HepG2 (cell line): ENCODE results near the gene OGA. TPM values are rescaled to one million over a fixed set of nuclear protein-coding genes. Genes with fewer than 3 reads are reported as not detected.

Experiments
- ATAC-seq: fragments of 200-7000 bp; cut with Tn5 transposase; 3 replicates; pipeline ENCODE4 v1.9.1; 2020; ENCODE audit warnings: mild to moderate bottlenecking, moderate library complexity
- BruUV-seq: library from RNA; stranded (reverse); fragments of 400-500 nt; replicated peaks from 2 replicates; lab custom pipeline; 2021; lab: Mats Ljungman, UMichigan
- CTCF ChIA-PET: fragments of 300-600 bp; formaldehyde crosslinking; extraction: SDS; loops from one replicate; lab custom pipeline; 2021; ENCODE audit warnings: low total read pairs, inconsistent platforms, low intra/inter-chr PET ratio; lab: Yijun Ruan, JAX
- POLR2A ChIA-PET: fragments of 350-600 bp; sonication (Branson Sonifier 250); formaldehyde crosslinking; loops from one replicate; lab custom pipeline; 2020; ENCODE audit warnings: antibody characterized with exemption, inconsistent platforms; lab: Yijun Ruan, JAX
- DNase-seq: peaks from one replicate; pipeline ENCODE4 v3.0.0-alpha.2; 2015; ENCODE audit warnings: low spot score
- FAIRE-seq: peaks from 3 replicates; lab custom pipeline; 2011; peaks lifted over from hg19 to GRCh38; lab: Jason Lieb, UNC
- H2AFZ ChIP-seq: one replicate; pipeline ENCODE4 v1.6.1; 2011; ENCODE audit warnings: low read length, inconsistent platforms
- H3K27ac ChIP-seq: fragments of 300-600 bp; 3 replicates; pipeline ENCODE4 v1.8.0; 2011; ENCODE audit warnings: mixed run types, mild to moderate bottlenecking, mixed read lengths, low read length, inconsistent platforms; ENCODE audit not compliant: insufficient read depth; ENCODE audit errors: extremely low read length
- H3K27me3 ChIP-seq, 2 experiments: fragments of 200-600 bp in 1 of 2; 2 replicates in 1 of 2; 3 replicates in 1 of 2; pipeline versions ENCODE4 v1.6.0 to v1.8.0; 2011; ENCODE audit warnings: low read length in 2 of 2, mild to moderate bottlenecking in 2 of 2, moderate library complexity in 2 of 2, inconsistent platforms in 1 of 2; ENCODE audit not compliant: insufficient read depth in 2 of 2, control insufficient read depth in 1 of 2
- H3K36me3 ChIP-seq, 2 experiments: fragments of 200-600 bp in 1 of 2; replicated peaks in 1 of 2; 2 replicates in 1 of 2; 3 replicates in 1 of 2; pipeline versions ENCODE4 v1.5.1 to v1.8.0; 2011; ENCODE audit warnings: low read length in 2 of 2, inconsistent platforms in 1 of 2; ENCODE audit not compliant: insufficient read depth in 2 of 2, control insufficient read depth in 1 of 2
- H3K4me1 ChIP-seq: 2 replicates; pipeline ENCODE4 v1.5.1; 2012; ENCODE audit warnings: low read length, inconsistent platforms; ENCODE audit not compliant: insufficient read depth
- H3K4me2 ChIP-seq: 2 replicates; pipeline ENCODE4 v1.6.0; 2011; ENCODE audit warnings: low read depth, low read length, inconsistent platforms
- H3K4me3 ChIP-seq, 3 experiments: fragments of 200-600 bp in 1 of 3; sonication (generic), shearing (Covaris generic) in 1 of 3; replicated peaks in 1 of 3; 2 replicates each; pipeline ENCODE4 v1.5.1; 2011 to 2016; ENCODE audit warnings: low read length in 3 of 3, inconsistent platforms in 2 of 3, low read depth in 2 of 3, mild to moderate bottlenecking in 2 of 3, control low read depth in 1 of 3, mixed read lengths in 1 of 3; ENCODE audit not compliant: insufficient read depth in 1 of 3
- H3K79me2 ChIP-seq: one replicate; pipeline ENCODE4 v1.6.1; 2011; ENCODE audit warnings: low read length, inconsistent platforms; ENCODE audit not compliant: insufficient read depth
- H3K9ac ChIP-seq: 2 replicates; pipeline ENCODE4 v1.6.0; 2011; ENCODE audit warnings: mild to moderate bottlenecking, low read depth, low read length, inconsistent platforms; ENCODE audit not compliant: insufficient read depth
- H3K9me3 ChIP-seq: 2 replicates; pipeline ENCODE4 v1.5.1; 2012; ENCODE audit warnings: mild to moderate bottlenecking, low read length
- H4K20me1 ChIP-seq: 2 replicates; pipeline ENCODE4 v1.6.0; 2011; ENCODE audit warnings: inconsistent platforms, mild to moderate bottlenecking, low read length, moderate library complexity; ENCODE audit not compliant: insufficient read depth
- HNF4A ChIP-seq: sonication (generic); formaldehyde crosslinking; IDR thresholded peaks from 2 replicates; pipeline ENCODE4 v1.4.0; 2020; ENCODE audit warnings: missing genetic modification reagents
- KAT8 ChIP-seq: IDR thresholded peaks from 2 replicates; pipeline ENCODE4 v1.6.1; 2016; ENCODE audit warnings: missing genetic modification reagents, missing compliant biosample characterization
- NR1H2 ChIP-seq: sonication (generic); formaldehyde crosslinking; IDR thresholded peaks from 2 replicates; pipeline ENCODE4 v1.8.1; 2022; ENCODE audit warnings: low read depth, missing genetic modification reagents, borderline replicate concordance
- NR2F6 ChIP-seq, 2 experiments: IDR thresholded peaks; 2 replicates each; pipeline ENCODE4 v1.6.1; 2016; ENCODE audit warnings: antibody characterized with exemption in 1 of 2, mild to moderate bottlenecking in 1 of 2
- PHF21A ChIP-seq: sonication (generic); formaldehyde crosslinking; IDR thresholded peaks from 2 replicates; pipeline ENCODE4 v1.5.0; 2020; ENCODE audit warnings: mild to moderate bottlenecking, missing genetic modification reagents
- PTBP1 ChIP-seq: fragments of 200-400 bp; formaldehyde crosslinking; IDR thresholded peaks from 2 replicates; pipeline ENCODE4 v1.6.1; 2018; ENCODE audit warnings: low read length, low read depth; ENCODE audit not compliant: poor library complexity, severe bottlenecking
- RCOR2 ChIP-seq: IDR thresholded peaks from 2 replicates; pipeline ENCODE4 v1.6.1; 2016; ENCODE audit warnings: missing biosample characterization, missing genetic modification reagents
- RXRB ChIP-seq: IDR thresholded peaks from 2 replicates; pipeline ENCODE4 v1.6.1; 2016; ENCODE audit warnings: borderline replicate concordance, missing genetic modification reagents, missing compliant biosample characterization
- SIN3B ChIP-seq: fragments of 150-350 bp; IDR thresholded peaks from 2 replicates; pipeline ENCODE4 v1.6.1; 2014; ENCODE audit warnings: low read length
- ZBTB7A ChIP-seq: sonication (generic); formaldehyde crosslinking; IDR thresholded peaks from 2 replicates; pipeline ENCODE4 v1.8.0; 2022; ENCODE audit warnings: mild to moderate bottlenecking, missing genetic modification reagents
- ZNF432 ChIP-seq: sonication (generic); formaldehyde crosslinking; IDR thresholded peaks from 2 replicates; pipeline ENCODE4 v1.5.0; 2020; ENCODE audit warnings: missing genetic modification reagents, mild to moderate bottlenecking, borderline replicate concordance
- WGBS: methylation state at CpG from one replicate; pipeline ENCODE4 v1.1.6; 2017; ENCODE audit warnings: low lambda C conversion rate; 5-methylcytosine and 5-hydroxymethylcytosine counted together
- in situ Hi-C: cut with HindIII; loops from 2 replicates; pipeline ENCODE4 v1.10.0; 2017; ENCODE audit warnings: low pct_unique_long_range_greater_than_20kb; ENCODE audit not compliant: extremely low pct_ligation_motif_present
- intact Hi-C: fragments of 100-400 bp; cut with micrococcal nuclease; formaldehyde crosslinking; loops from one replicate; pipeline ENCODE4 v1.10.0; 2022; ENCODE audit not compliant: unreplicated experiment
- polyA plus RNA-seq, 8 experiments: library from polyadenylated mRNA; depleted of rRNA in 3 of 8; stranded (reverse) in 7 of 8; unstranded in 1 of 8; fragments of >200 nt; fragmentation: Illumina TruSeq in 4 of 8; extraction: Trizol in 4 of 8; gene quantifications; 2 replicates each; pipeline versions ENCODE4 v1.2.1 to v1.2.3, GENCODE V29; 2011 to 2016; ENCODE audit warnings: low read depth in 4 of 8, missing spikeins in 1 of 8, mixed read lengths in 1 of 8; ENCODE audit not compliant: insufficient read depth in 1 of 8
- total RNA-seq, 5 experiments: library from RNA; depleted of rRNA; stranded (reverse); fragments of >200 nt; fragmentation: Illumina TruSeq; extraction: Trizol; gene quantifications; 2 replicates each; pipeline ENCODE4 v1.2.3, GENCODE V29; 2016; ENCODE audit warnings: low read depth in 1 of 5
- TF ChIP-seq, protein P1 (sequence below): sonication (generic); formaldehyde crosslinking; IDR thresholded peaks from 2 replicates; pipeline ENCODE4 v1.5.0; 2020; ENCODE audit warnings: missing genetic modification reagents
- TF ChIP-seq, protein P2 (sequence below): sonication (generic); formaldehyde crosslinking; conservative IDR thresholded peaks from 2 replicates; pipeline ENCODE4 v1.4.0; 2020; ENCODE audit warnings: mild to moderate bottlenecking, missing genetic modification reagents, moderate library complexity
- TF ChIP-seq, protein P3 (sequence below): sonication (generic); formaldehyde crosslinking; IDR thresholded peaks from 2 replicates; pipeline ENCODE4 v1.4.0; 2020; ENCODE audit warnings: mild to moderate bottlenecking, missing genetic modification reagents

OGA gene
- total and polyA plus RNA-seq, 2 of the 13 experiments (the other 11 are each of a cell fraction or from before 2014, with no cell fraction given): 33.2 to 39.8 TPM

DNA sequence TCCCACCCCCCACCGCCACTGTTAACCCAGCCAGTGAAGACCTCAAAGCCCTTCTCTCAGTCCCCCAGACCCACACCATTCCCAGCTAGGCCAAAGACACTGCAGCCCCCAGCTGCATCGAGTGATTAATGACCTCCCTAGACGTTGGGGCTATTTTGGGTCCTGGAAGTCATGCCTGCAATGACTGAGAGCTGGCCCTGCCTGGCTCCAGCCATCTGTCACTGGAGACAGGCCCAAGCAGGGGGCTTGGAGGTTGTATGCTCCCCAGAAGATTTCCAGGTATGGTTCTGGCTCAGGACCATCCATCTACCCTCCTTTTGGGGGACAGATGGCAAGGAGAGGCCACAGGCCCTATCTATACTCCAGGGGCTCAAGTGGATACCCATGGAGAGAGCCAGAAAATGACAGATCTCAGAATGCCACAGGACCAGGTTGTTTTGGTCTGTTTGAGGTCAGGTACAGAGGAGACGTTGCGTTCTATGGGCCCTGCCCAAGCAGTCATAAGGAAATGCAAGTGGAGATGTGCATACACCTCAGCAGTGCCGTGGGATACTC lies 20.2 kb upstream of the OGA start (continued):
- TF ChIP-seq, protein P1, sequence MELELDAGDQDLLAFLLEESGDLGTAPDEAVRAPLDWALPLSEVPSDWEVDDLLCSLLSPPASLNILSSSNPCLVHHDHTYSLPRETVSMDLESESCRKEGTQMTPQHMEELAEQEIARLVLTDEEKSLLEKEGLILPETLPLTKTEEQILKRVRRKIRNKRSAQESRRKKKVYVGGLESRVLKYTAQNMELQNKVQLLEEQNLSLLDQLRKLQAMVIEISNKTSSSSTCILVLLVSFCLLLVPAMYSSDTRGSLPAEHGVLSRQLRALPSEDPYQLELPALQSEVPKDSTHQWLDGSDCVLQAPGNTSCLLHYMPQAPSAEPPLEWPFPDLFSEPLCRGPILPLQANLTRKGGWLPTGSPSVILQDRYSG (CRISPR knock-in tag): no peak
- TF ChIP-seq KAT8 (CRISPR knock-in tag) (no peak), NR1H2 (CRISPR knock-in tag) (no peak), PTBP1 (no peak), SIN3B (no peak)

DNA sequence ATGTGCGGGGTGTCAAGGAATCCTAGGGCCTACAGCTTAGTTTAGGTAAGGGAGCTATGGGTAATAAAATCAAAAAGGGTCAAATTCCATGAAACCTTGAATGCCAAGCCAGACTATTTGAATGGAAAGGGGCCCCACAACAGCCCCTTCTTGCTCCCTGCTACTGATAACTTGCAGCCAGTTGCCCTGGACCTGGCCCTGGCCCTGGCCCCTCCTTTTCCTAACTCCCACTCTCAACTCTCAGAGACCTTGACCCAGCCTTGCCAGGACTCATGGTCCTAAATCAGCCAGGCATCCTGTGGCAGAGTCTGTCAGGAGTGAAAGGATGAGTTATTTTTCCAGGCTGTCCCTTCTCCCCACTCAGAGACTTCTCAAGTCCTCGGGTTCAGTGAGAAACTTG lies 19.5 kb upstream of the OGA start:
- Histone ChIP-seq H3K4me1 (peaks cover 33% of the 10 kb centered on the region), H3K27me3 (no peaks in the 10 kb centered on the region), H3K36me3 (no peaks in the 10 kb centered on the region), H3K79me2 (no peaks in the 10 kb centered on the region), H4K20me1 (peaks cover 16% of the 10 kb centered on the region; the same call in 1 of the 2 replicates), H3K9ac (no peak overlapping the region), H3K4me3 (no peak overlapping the region), H3K9me3 (no peaks in the 10 kb centered on the region), H2AFZ (no peak overlapping the region), H3K4me2 (no peak overlapping the region), H3K27ac (no peak overlapping the region)
- peak; percentile 13 for DNase-seq
- POLR2A ChIA-PET: no interaction called here
- no peak for FAIRE-seq
- CTCF ChIA-PET: no interaction called here
- intact Hi-C loops (loop anchor here (2.0 kb wide), 1 partner anchor 19 kb away; the partner anchor contains the start of gene OGA), in situ Hi-C loops (no loop called here)
- BruUV-seq: no TSS peak
- 44% methylated on average over 2 of the region's 2 CpGs for WGBS
- ATAC-seq: peak; percentile 36
- TF ChIP-seq, protein P2, sequence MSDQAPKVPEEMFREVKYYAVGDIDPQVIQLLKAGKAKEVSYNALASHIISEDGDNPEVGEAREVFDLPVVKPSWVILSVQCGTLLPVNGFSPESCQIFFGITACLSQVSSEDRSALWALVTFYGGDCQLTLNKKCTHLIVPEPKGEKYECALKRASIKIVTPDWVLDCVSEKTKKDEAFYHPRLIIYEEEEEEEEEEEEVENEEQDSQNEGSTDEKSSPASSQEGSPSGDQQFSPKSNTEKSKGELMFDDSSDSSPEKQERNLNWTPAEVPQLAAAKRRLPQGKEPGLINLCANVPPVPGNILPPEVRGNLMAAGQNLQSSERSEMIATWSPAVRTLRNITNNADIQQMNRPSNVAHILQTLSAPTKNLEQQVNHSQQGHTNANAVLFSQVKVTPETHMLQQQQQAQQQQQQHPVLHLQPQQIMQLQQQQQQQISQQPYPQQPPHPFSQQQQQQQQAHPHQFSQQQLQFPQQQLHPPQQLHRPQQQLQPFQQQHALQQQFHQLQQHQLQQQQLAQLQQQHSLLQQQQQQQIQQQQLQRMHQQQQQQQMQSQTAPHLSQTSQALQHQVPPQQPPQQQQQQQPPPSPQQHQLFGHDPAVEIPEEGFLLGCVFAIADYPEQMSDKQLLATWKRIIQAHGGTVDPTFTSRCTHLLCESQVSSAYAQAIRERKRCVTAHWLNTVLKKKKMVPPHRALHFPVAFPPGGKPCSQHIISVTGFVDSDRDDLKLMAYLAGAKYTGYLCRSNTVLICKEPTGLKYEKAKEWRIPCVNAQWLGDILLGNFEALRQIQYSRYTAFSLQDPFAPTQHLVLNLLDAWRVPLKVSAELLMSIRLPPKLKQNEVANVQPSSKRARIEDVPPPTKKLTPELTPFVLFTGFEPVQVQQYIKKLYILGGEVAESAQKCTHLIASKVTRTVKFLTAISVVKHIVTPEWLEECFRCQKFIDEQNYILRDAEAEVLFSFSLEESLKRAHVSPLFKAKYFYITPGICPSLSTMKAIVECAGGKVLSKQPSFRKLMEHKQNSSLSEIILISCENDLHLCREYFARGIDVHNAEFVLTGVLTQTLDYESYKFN: 0 out of 2 replicates have a peak, but pooled peaks have one; percentile 32
- TF ChIP-seq RCOR2 (CRISPR knock-in tag) (no peak), HNF4A (0 out of 2 replicates have a peak, but pooled peaks have one; percentile 41), ZBTB7A (no peak), RXRB (CRISPR knock-in tag) (peak; percentile 38; the same call in 1 of the 2 replicates), NR2F6 (IDR thresholded peaks at IDR 0.05) (0 out of 2 replicates have a peak, but pooled peaks have one; percentile 25), NR2F6 (CRISPR knock-in tag; IDR thresholded peaks at IDR 0.05) (no peak), ZNF432 (CRISPR knock-in tag) (no peak), PHF21A (CRISPR knock-in tag) (no peak)
- TF ChIP-seq, protein P3, sequence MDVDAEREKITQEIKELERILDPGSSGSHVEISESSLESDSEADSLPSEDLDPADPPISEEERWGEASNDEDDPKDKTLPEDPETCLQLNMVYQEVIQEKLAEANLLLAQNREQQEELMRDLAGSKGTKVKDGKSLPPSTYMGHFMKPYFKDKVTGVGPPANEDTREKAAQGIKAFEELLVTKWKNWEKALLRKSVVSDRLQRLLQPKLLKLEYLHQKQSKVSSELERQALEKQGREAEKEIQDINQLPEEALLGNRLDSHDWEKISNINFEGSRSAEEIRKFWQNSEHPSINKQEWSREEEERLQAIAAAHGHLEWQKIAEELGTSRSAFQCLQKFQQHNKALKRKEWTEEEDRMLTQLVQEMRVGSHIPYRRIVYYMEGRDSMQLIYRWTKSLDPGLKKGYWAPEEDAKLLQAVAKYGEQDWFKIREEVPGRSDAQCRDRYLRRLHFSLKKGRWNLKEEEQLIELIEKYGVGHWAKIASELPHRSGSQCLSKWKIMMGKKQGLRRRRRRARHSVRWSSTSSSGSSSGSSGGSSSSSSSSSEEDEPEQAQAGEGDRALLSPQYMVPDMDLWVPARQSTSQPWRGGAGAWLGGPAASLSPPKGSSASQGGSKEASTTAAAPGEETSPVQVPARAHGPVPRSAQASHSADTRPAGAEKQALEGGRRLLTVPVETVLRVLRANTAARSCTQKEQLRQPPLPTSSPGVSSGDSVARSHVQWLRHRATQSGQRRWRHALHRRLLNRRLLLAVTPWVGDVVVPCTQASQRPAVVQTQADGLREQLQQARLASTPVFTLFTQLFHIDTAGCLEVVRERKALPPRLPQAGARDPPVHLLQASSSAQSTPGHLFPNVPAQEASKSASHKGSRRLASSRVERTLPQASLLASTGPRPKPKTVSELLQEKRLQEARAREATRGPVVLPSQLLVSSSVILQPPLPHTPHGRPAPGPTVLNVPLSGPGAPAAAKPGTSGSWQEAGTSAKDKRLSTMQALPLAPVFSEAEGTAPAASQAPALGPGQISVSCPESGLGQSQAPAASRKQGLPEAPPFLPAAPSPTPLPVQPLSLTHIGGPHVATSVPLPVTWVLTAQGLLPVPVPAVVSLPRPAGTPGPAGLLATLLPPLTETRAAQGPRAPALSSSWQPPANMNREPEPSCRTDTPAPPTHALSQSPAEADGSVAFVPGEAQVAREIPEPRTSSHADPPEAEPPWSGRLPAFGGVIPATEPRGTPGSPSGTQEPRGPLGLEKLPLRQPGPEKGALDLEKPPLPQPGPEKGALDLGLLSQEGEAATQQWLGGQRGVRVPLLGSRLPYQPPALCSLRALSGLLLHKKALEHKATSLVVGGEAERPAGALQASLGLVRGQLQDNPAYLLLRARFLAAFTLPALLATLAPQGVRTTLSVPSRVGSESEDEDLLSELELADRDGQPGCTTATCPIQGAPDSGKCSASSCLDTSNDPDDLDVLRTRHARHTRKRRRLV (CRISPR knock-in tag): no peak
